Spinal cord (tissue), 10 donors: ENCODE data around the gene ACP6. TPM values are rescaled to one million over a fixed set of nuclear protein-coding genes. Genes with fewer than 3 reads are reported as not detected.

Source experiments
- DNase-seq, 6 donors: peaks; one replicate each; pipeline versions ENCODE4 v3.0.0 to v3.0.0-alpha.2; 2013 to 2015; ENCODE audit warnings: low spot score in 6 of 6, low read depth in 4 of 6
- H3K27ac ChIP-seq: one replicate; pipeline ENCODE4 v1.5.1; 2013; ENCODE audit warnings: low read depth, low read length, control low read depth
- H3K27me3 ChIP-seq: one replicate; pipeline ENCODE4 v1.6.1; 2013; ENCODE audit warnings: low read length; ENCODE audit not compliant: control insufficient read depth, insufficient read depth
- H3K36me3 ChIP-seq: one replicate; pipeline ENCODE4 v1.6.1; 2013; ENCODE audit warnings: low read length; ENCODE audit not compliant: control insufficient read depth, insufficient read depth
- H3K4me1 ChIP-seq: one replicate; pipeline ENCODE4 v1.6.1; 2013; ENCODE audit warnings: low read length; ENCODE audit not compliant: control insufficient read depth, insufficient read depth
- H3K4me3 ChIP-seq: one replicate; pipeline ENCODE4 v1.5.1; 2013; ENCODE audit warnings: low read depth, low read length, control low read depth
- H3K9me3 ChIP-seq: one replicate; pipeline ENCODE4 v1.6.1; 2013; ENCODE audit warnings: low read length; ENCODE audit not compliant: control insufficient read depth, insufficient read depth
- WGBS: methylation state at CpG from one replicate; pipeline ENCODE4 v1.1.5; 2013; ENCODE audit warnings: missing lambda C conversion rate; ENCODE audit not compliant: insufficient coverage; 5-methylcytosine and 5-hydroxymethylcytosine counted together
- polyA plus RNA-seq, 2 donors: library from polyadenylated mRNA; unstranded; fragments of 120-200 nt; gene quantifications; one replicate each; pipeline ENCODE4 v1.2.1, GENCODE V29; 2013; ENCODE audit not compliant: insufficient read length in 2 of 2
- total RNA-seq, 2 donors: library from RNA; depleted of rRNA in 1 of 2; stranded (reverse); fragments of 120-200 nt in 1 of 2; fragments of >200 nt in 1 of 2; gene quantifications; one replicate each; pipeline versions ENCODE4 v1.2.3 to v1.2.4, GENCODE V29; 2013 to 2014
- donor health status: healthy.

Gene ACP6
- total and polyA plus RNA-seq, 4 donors: 12.1 to 16.2 (median 14.3) TPM

DNA sequence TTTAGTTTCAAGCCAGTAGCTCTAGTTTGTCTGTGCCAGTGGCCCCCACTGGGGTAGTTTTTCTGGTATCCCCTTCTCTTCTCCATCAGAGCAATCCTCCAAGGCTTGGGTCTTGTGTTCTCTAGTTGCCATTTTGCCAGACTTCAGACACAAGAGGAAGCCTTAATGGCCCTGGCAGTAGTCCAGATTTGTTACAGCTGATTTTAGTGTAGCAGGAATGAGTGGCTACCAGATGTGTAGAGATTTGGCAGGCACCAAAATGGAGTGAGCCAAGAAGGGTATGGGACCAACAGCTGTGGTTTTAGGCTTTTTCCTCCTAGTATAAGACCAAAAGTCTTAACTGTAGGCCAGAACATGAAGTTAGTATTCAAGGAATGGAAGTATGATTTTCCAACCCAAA lies 56.8 kb downstream of the ACP6 start:
- DNase-seq: peak in 2 of 6 donors; percentile 45 to 82
- no peaks in the 10 kb centered on the region for H3K9me3 ChIP-seq
- H3K4me3 ChIP-seq: no peak overlapping the region
- peaks cover 8% of the 10 kb centered on the region for H3K4me1 ChIP-seq
- peaks cover 42% of the 10 kb centered on the region for H3K36me3 ChIP-seq
- no peak overlapping the region for H3K27ac ChIP-seq
- no peaks in the 10 kb centered on the region for H3K27me3 ChIP-seq

GRCh38 chr1:147612366-147612765 lies 58.0 kb downstream of the ACP6 start:
- H3K27me3 ChIP-seq: no peaks in the 10 kb centered on the region
- H3K36me3 ChIP-seq: peaks cover 35% of the 10 kb centered on the region
- no CpG with 5 or more reads among the region's 4 CpGs for WGBS
- H3K27ac ChIP-seq: no peak overlapping the region
- no peak overlapping the region for H3K4me3 ChIP-seq
- H3K9me3 ChIP-seq: no peaks in the 10 kb centered on the region
- DNase-seq: no peak
- peaks cover 8% of the 10 kb centered on the region for H3K4me1 ChIP-seq

DNA sequence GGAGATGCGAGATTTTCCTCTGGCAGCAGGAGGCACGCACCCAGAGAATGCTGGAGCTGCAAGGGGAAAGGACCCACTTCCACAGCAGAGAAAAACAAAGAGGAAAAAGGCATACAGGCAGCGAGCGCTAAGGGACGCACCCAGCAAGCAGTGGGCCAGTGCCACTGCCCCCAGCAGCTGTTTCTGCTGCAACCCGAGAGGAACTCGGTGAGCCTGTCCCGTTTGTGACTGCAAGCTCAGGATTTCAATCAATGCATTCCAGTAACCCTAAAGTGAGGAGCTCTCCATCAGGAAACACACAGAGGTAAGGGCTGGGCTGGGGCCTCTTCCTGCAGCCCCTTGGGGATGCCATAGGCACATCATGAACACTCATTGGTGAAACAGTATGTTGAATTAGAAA lies 58.7 kb downstream of the ACP6 start:
- peaks cover 37% of the 10 kb centered on the region for H3K36me3 ChIP-seq
- peaks cover 8% of the 10 kb centered on the region for H3K4me1 ChIP-seq
- no peak overlapping the region for H3K27ac ChIP-seq
- H3K9me3 ChIP-seq: no peaks in the 10 kb centered on the region
- no peak overlapping the region for H3K4me3 ChIP-seq
- no peak for DNase-seq
- no peaks in the 10 kb centered on the region for H3K27me3 ChIP-seq
- WGBS: 80% methylated on average over 7 of the region's 8 CpGs

DNA sequence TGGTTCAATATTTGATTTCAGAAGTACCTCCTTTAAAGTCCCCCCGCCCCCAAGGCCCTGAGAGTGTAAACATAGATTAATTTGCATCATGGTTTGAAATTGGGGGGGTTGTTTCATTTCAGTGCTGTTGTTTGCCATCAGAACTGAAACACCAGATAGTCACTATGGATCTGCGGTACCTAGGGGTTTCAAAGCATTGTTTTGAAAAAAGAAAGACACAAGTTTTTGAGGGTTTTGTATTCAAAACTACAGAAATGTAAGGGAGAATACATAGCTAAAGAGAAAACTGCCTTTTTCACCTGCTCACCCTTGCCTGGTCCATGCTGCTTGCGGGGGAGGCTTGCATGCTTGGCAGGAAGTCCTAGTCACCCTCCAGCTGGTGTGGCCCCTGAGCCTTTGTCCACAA lies 59.3 kb downstream of the ACP6 start:
- Histone ChIP-seq H3K36me3 (peaks cover 35% of the 10 kb centered on the region), H3K4me3 (no peak overlapping the region), H3K4me1 (peaks cover 8% of the 10 kb centered on the region), H3K27ac (no peak overlapping the region), H3K9me3 (no peaks in the 10 kb centered on the region), H3K27me3 (no peaks in the 10 kb centered on the region)
- WGBS: 100% methylated on average over 1 of the region's 3 CpGs
- no peak for DNase-seq

DNA sequence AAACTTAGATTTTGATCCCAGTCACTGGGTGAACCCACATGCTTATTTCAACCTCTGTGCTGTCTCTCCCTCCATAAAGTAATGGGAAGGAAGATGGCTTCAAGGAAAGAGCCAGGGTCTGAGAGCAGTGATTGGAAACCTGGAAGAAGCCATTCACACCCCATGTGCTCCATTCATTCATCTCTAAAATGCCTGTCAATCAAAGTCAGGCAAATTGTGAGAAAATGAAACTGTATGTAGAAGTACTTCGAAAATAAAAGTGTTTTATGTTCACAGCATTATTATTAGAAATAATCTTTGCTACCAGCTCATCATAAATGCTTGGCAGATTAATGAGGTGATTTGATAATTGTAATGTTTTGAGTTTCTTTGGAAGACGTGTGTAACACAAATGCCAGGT lies 61.0 kb downstream of the ACP6 start:
- Histone ChIP-seq H3K4me3 (no peak overlapping the region), H3K4me1 (peaks cover 8% of the 10 kb centered on the region), H3K27ac (no peak overlapping the region), H3K27me3 (no peaks in the 10 kb centered on the region), H3K36me3 (peaks cover 28% of the 10 kb centered on the region), H3K9me3 (no peaks in the 10 kb centered on the region)
- no peak for DNase-seq
- no CpG with 5 or more reads among the region's 2 CpGs for WGBS

DNA sequence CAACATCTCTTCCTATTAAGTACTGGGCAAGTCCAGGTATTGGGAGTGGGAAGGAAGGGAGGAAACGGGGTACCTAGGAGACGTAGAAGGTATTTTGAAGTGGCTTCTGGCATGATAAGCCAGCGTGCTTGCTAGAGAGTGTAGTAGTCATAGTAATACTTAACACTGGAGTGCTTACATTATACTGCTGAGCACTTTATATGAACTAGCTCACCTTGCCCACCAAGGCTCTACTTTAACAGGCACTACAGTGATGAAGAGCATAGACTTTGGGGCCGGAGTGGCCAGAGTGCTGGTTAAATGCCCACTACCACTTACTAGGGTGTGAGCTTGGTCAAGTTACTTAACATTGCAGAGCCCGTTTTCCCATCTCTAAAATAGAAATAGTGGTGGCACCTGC lies 61.7 kb downstream of the ACP6 start:
- H3K27ac ChIP-seq: no peak overlapping the region
- H3K4me1 ChIP-seq: peaks cover 8% of the 10 kb centered on the region
- H3K36me3 ChIP-seq: peaks cover 26% of the 10 kb centered on the region
- WGBS: no CpG with 5 or more reads among the region's 5 CpGs
- no peaks in the 10 kb centered on the region for H3K27me3 ChIP-seq
- no peak for DNase-seq
- H3K9me3 ChIP-seq: no peaks in the 10 kb centered on the region
- H3K4me3 ChIP-seq: no peak overlapping the region

- Histone ChIP-seq H3K4me1 (peaks cover 8% of the 10 kb centered on the region), H3K4me3 (no peak overlapping the region), H3K27ac (no peak overlapping the region), H3K36me3 (peaks cover 6% of the 10 kb centered on the region), H3K27me3 (no peaks in the 10 kb centered on the region), H3K9me3 (no peaks in the 10 kb centered on the region)
- WGBS: 71% methylated on average over 1 of the region's 2 CpGs
- DNase-seq: no peak
These were observed 64.7 kb downstream of the ACP6 start for GRCh38 chr1:147605591-147605990.

DNA sequence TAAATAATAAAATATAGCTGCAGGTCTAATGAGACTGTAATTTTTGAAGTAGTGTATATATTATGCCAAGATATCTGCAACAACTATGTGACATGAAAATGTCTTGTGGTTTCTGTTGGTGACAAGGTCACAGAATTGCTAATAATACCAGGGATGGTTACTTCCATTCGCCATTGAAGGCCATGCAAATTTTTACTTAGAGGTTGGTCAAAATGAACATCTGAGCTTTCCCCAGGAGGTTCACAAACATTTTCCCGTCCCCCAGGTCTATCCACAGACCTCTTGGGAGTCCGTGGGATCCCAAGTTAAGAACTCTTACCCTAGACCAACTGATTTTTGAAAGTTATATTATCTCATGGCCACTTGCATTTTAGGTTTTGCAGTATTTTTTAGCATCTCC lies 66.3 kb downstream of the ACP6 start:
- no peaks in the 10 kb centered on the region for H3K27me3 ChIP-seq
- peaks cover 11% of the 10 kb centered on the region for H3K4me1 ChIP-seq

GRCh38 chr1:147600119-147601111 lies 69.9 kb downstream of the ACP6 start:
- under 1% methylated on average over 22 of the region's 42 CpGs for WGBS
- peak in 1 of 6 donors; percentile 26 for DNase-seq
- peaks cover 17% of the 10 kb centered on the region for H3K4me1 ChIP-seq

More for the DNA sequence above, 66.3 kb downstream of the ACP6 start:
- no peak for DNase-seq
- WGBS: no CpG with 5 or more reads among the region's 3 CpGs
- no peak overlapping the region for H3K4me3 ChIP-seq
- peaks cover 6% of the 10 kb centered on the region for H3K36me3 ChIP-seq
- H3K27ac ChIP-seq: no peak overlapping the region
- no peaks in the 10 kb centered on the region for H3K9me3 ChIP-seq

More at GRCh38 chr1:147600119-147601111, 69.9 kb downstream of the ACP6 start:
- Histone ChIP-seq H3K36me3 (no peaks in the 10 kb centered on the region), H3K27ac (peak overlapping the region; percentile 69), H3K4me3 (peak overlapping the region; percentile 45), H3K9me3 (no peaks in the 10 kb centered on the region), H3K27me3 (no peaks in the 10 kb centered on the region)
